NCI-H2081 treated with DMSO at 0.1 percent for 48 hours (cell line): ENCODE data around the gene CDK5RAP2.
"Not testable (repeated sequence)": the region's sequence is repeated elsewhere in the genome, so short reads cannot be mapped to it uniquely, and the experiment has no call there.

ENCODE experiments used
- DNase-seq: peaks from one replicate; lab custom pipeline; 2025; lab: John Stamatoyannopoulos, UW

The CDK5RAP2 gene

GRCh38 chr9:120580051-120580896 is at the start of gene CDK5RAP2:
TSS of gene CDK5RAP2 (minus strand) at chr9:120580167. CDS start at chr9:120579978, 189 bp downstream.
- DNase-seq, result peak; percentile 92

DNA sequence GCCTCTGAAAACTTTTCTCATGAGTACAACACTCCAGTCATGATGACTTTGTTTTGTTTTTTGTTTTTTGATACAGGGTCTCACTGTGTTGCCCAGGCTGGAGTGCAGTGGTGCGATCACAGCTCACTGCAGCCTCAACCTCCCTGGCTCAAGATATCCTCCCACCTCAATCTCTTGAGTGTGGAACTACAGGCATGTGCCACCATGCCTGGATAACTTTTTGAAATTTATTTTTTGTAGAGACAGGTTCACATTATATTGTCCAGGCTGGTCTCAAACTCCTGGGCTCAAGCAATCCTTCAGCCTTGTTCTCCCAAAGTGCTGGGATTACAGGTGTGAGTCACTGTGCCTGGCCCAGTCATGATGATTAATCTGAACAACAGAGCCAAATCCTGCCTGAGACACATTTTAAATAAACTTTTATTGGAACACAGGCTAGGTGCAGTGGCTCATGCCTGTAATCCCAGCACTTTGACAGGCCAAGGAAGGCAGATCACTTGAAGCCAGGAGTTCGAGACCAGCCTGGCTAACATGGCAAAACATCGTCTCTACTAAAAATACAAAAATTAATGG is 49.0 kb upstream of the CDK5RAP2 start:
- DNase-seq, result not testable (repeated sequence)

DNA sequence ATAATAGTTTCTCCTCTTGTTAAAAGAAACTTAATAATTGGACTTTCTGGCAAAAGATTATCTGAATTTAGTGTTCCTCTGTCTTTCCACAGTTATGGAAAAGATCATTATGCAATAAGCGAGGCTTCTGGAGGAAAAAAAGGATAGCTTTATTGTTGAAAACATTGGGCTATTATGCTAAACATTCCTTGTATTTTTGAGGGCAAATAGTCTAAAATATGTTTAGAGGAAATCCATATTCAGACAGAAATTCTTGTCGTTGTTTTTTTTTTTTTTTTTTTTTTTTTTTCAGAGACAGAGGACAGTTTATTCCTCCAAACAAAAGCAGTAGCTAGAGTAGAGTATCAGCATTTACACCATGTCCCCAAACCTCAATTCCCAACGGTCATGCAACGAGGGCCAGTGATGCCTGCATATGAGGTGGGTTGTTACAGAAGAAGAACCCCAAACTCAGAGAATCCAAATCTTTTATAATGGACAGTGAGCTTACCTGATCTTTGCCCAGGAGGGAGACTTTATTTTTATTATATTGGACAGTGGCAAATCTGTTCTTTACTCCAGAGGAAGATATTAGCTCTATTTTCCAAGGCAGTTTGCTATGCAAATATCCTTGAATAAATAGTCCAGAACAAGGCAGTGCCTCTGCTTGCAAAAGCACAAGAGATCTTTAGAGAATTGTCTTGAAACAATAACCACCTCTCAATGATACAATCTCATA is 48.4 kb upstream of the CDK5RAP2 start:
- no peak for DNase-seq

GRCh38 chr9:120627073-120627472 is 47.1 kb upstream of the CDK5RAP2 start:
- no peak for DNase-seq

- DNase-seq, result no peak
These were observed 46.5 kb upstream of the CDK5RAP2 start for GRCh38 chr9:120626512-120626911.

DNA sequence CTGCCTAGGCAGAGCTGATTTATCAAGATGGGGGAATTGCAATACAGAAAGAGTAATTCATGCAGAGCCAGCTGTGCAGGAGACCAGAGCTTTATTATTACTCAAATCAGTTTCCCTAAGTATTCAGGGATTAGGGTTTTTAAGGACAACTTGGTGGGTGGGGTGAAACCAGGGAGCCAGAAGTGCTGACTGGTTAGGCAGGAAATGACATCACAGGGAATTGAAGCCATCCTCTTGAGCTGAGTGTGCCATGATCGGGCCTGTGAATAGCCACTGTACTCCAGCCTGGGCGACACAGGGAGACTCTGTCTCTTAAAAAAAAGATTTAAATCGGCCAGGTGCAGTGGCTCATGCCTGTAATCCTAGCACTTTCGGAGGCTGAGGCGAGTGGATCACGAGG is 45.3 kb upstream of the CDK5RAP2 start:
- no peak for DNase-seq

DNA sequence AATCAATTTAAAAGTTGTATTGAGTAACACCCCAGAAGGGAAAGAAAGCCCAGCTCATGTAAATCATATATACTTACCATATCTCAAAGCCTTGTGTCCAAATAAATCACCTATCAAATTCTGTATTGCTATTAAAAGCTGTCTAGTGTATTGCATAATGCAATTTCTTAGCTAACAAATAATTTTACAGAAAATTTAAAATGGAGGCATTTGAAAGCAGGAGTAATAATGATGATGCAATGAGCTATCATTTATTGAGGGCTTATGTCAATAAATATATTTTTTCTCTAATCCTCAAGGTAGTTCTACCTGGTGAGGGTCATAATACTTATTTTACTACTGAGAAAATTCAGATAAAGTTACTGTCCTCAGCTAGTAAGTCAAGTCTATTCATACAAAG is 42.8 kb upstream of the CDK5RAP2 start:
- DNase-seq, result no peak

- DNase-seq, result no peak
These were observed 42.0 kb upstream of the CDK5RAP2 start for GRCh38 chr9:120621941-120622340.

- peak; percentile 32 for DNase-seq
These were observed 40.0 kb upstream of the CDK5RAP2 start for GRCh38 chr9:120619751-120620655.

- DNase-seq, result no peak
These were observed 37.3 kb upstream of the CDK5RAP2 start for GRCh38 chr9:120616966-120617935.

DNA sequence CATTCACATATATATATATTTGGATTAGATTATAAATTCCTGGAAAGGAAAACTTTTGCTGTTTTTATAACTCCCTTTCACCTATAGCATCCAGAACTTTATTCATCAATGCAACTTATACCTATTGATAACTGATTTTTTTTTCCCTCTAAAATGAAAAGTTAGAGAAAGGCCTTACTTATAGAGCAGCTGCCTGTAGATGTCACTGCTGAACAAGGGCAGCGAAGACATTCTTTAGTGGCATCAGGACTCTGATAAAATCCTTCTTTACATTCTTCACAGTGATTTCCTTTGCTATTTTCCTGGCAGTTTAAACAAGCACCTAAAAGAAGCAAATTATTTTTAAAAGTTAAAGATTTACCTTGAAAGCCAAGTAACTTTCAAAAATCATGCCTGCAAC is 32.3 kb upstream of the CDK5RAP2 start:
- no peak for DNase-seq

- no peak for DNase-seq
These were observed 31.7 kb upstream of the CDK5RAP2 start for GRCh38 chr9:120611690-120612068.

DNA sequence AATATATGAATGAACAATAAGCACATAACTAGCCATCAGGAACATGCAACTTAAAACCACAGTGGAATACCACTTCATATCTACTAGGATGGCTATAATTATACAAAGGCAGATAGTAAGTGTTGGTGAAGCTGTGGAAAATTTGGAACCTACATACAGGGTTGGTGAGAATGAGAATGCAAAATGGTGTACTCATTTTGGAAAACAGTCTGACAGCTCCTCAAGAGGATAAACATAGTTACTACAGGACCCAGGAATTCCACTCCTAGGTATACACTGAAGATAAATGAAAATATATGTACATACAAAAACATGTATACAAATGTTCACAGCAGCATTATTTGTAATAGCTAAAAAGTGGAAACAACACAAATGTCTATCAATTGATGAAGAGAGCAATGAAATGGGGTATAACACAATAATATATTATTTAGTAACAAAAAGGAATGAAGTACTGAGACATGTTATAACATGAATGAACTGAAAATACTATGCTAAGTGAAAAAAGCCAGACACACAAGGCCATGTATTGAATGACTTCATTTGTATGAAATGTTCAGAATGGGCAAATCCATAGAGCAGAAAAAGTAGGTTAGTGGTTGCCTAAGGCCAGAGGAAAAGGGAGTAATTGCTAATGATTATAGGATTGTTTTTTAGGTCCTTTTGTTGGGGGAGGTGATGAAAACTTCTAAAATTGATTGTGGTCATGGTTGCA is 31.2 kb upstream of the CDK5RAP2 start:
- DNase-seq, result no peak

- DNase-seq, result no peak
These were observed 29.7 kb upstream of the CDK5RAP2 start for GRCh38 chr9:120609636-120610035.

- no peak for DNase-seq
These were observed 28.5 kb upstream of the CDK5RAP2 start for GRCh38 chr9:120608421-120608820.

GRCh38 chr9:120603591-120603990 is 23.6 kb upstream of the CDK5RAP2 start:
- no peak for DNase-seq

GRCh38 chr9:120603010-120603409 is 23.0 kb upstream of the CDK5RAP2 start:
- DNase-seq, result no peak

DNA sequence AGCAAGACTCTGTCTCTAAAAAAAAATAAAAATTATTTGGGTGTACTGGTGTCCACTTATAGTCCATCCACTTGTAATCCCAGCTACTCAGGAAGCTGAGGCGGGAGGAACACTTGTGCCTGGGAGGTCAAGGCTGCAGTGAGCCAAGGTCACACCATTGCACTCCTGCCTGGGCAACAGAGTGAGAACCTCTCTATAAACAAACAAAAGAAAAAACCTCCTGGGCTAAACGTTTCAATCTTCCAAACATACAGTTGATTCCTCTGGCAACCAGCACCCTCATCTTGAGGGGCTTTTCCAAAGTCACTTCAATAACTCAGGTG is 13.9 kb upstream of the CDK5RAP2 start:
- no peak for DNase-seq

DNA sequence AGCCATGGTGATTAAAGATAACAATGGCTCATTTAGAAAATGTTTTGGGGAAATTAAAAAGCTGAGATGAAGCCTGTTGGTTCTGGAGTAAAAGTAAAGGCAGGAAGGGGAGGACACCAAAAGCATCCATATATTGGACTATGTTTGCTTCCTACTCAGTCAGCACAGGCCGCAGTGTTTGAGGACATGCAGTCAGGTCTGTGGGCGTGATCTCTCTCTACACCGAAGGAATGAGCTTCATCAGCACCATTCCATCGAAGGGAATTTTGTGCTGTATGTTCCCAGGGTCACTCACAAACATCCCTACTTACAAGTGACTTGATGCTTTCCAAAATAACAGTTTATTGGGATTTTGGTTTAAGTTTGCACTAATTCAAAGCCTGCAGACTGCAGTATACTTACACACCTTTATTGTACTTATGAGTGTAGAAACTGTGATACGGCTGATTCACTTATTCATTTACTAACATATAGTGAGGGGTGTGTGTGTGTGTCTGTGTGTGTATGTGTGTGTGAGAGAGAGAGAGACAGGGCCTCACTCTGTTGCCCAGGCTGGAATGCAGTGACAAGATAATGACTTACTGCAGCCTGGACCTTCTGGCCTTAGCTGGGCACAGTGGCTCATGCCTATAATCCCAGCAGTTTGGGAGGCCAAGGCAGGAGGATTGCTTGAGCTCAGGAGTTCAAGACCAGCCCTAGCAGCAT is 13.4 kb upstream of the CDK5RAP2 start:
- no peak for DNase-seq

- DNase-seq, result no peak
These were observed 12.2 kb upstream of the CDK5RAP2 start for GRCh38 chr9:120592210-120592609.
